Caco-2 (cell line): ENCODE results near the gene THOP1. TPM values are rescaled to one million over a fixed set of nuclear protein-coding genes. Genes with fewer than 3 reads are reported as not detected.

Source experiments
- BruUV-seq: library from RNA; stranded (reverse); fragments of 400-500 nt; replicated peaks from 2 replicates; lab custom pipeline; 2021; lab: Mats Ljungman, UMichigan
- CTCF ChIA-PET: fragments of 300-600 bp; sonication (Branson Sonifier 250); formaldehyde crosslinking; loops from one replicate; lab custom pipeline; 2022; ENCODE audit warnings: antibody characterized with exemption; lab: Charles Lee
- POLR2A ChIA-PET: fragments of 300-600 bp; sonication (Branson Sonifier 250); formaldehyde crosslinking; loops from one replicate; lab custom pipeline; 2022; ENCODE audit warnings: antibody characterized with exemption; lab: Charles Lee
- DNase-seq, 2 experiments: peaks; one replicate each; pipeline versions ENCODE4 v3.0.0 to v3.0.0-alpha.2; 2020 to 2022
- H3K27me3 ChIP-seq: replicated peaks from 2 replicates; pipeline ENCODE4 v1.6.0; 2011; ENCODE audit warnings: low read length; ENCODE audit not compliant: control insufficient read depth, insufficient read depth
- H3K36me3 ChIP-seq: 2 replicates; pipeline ENCODE4 v1.5.1; 2011; ENCODE audit warnings: low read length; ENCODE audit not compliant: control insufficient read depth, insufficient read depth
- H3K4me1 ChIP-seq: fragments of 250-450 bp; sonication (Bioruptor Pico); 2 replicates; pipeline ENCODE4 v1.5.1; 2020; ENCODE audit warnings: mild to moderate bottlenecking
- H3K4me3 ChIP-seq: 2 replicates; pipeline ENCODE4 v1.5.1; 2011; ENCODE audit warnings: low read depth, mild to moderate bottlenecking, control low read depth, low read length
- H3K9me3 ChIP-seq: fragments of 250-450 bp; sonication (Bioruptor Pico); 2 replicates; pipeline ENCODE4 v1.5.1; 2020; ENCODE audit warnings: mild to moderate bottlenecking, moderate library complexity
- H3K27ac Mint-ChIP-seq: one replicate; pipeline ENCODE4 v1.8.0; 2022; ENCODE audit warnings: mixed read lengths; ENCODE audit not compliant: unreplicated experiment
- H3K27me3 Mint-ChIP-seq: one replicate; pipeline ENCODE4 v1.8.0; 2022; ENCODE audit warnings: mixed read lengths; ENCODE audit not compliant: insufficient read depth, unreplicated experiment
- H3K36me3 Mint-ChIP-seq: one replicate; pipeline ENCODE4 v1.8.0; 2022; ENCODE audit warnings: mild to moderate bottlenecking, mixed read lengths; ENCODE audit not compliant: insufficient read depth, unreplicated experiment
- H3K4me1 Mint-ChIP-seq: one replicate; pipeline ENCODE4 v1.8.0; 2022; ENCODE audit warnings: low read depth, mixed read lengths; ENCODE audit not compliant: unreplicated experiment
- H3K4me3 Mint-ChIP-seq: one replicate; pipeline ENCODE4 v1.8.0; 2022; ENCODE audit warnings: mild to moderate bottlenecking, moderate library complexity, mixed read lengths; ENCODE audit not compliant: unreplicated experiment
- H3K9me3 Mint-ChIP-seq: one replicate; pipeline ENCODE4 v1.8.0; 2022; ENCODE audit warnings: mixed read lengths; ENCODE audit not compliant: unreplicated experiment
- intact Hi-C: fragments of 100-400 bp; cut with micrococcal nuclease; formaldehyde crosslinking; loops from one replicate; pipeline ENCODE4 v1.10.0; 2022; ENCODE audit not compliant: unreplicated experiment
- total RNA-seq: library from RNA; stranded (reverse); gene quantifications from 2 replicates; pipeline ENCODE4 v1.2.3, GENCODE V29; 2022
- TF ChIP-seq, protein P1 (sequence below), 2 experiments: fragments of 200-600 bp in 1 of 2; IDR thresholded peaks; 1 replicate in 1 of 2; 2 replicates in 1 of 2; pipeline versions ENCODE4 v1.5.1 to v1.8.0; 2011 to 2022; ENCODE audit warnings: antibody characterized with exemption in 1 of 2, control low read depth in 1 of 2, inconsistent platforms in 1 of 2, low read depth in 1 of 2, low read length in 1 of 2, mild to moderate bottlenecking in 1 of 2, moderate library complexity in 1 of 2; ENCODE audit not compliant: insufficient read depth in 1 of 2, severe bottlenecking in 1 of 2, unreplicated experiment in 1 of 2

The THOP1 gene
- total RNA-seq, 1 experiment from 2014 or later = 118 TPM

DNA sequence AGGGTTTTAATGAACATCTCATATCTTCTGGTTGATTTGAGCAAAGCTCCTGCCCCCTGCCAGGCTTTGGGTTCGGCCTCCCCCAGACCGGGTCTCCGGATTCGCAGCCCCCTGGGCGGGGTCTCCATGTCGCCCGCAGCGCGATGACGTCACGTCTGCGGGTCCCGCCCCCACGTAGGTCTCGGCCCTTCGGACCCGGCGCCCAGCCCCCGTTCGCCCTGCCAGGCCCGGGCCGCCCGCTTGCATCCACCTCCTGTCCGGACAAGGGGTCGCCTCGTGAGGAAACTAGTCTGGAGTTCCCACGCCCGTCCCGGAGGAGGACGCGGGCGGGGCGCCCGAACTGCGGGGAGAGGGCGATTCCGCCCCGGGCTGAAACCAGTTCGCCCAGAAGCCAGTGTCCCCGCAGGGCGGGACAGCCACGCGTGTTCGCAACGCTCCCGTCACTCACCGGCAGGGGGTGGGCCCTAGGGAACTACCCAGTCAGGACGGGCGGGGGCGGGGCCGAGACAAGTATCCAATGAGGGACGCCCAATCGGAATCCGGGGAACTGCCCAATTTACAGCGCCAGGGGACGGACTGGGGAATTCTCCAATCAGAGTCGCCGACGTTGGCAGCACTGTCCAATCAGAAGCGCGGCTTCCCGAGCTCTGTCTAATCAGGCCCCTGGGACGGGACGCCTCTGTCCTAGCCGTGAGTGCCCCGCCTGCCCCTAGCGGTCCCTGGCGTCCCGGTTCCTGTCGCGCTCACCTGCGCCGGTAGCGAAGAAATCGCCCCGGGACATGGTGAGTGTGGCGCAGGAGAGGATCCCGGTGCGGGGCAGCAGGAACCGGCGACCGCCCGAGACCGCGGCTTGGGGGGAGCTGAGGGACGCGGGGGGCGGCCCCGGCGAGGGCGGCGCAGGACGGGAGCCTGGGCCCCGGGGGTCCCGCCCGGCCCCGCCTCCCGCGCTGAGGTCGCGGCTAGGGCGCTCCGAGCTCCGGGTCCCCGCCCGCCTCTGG is 55.8 kb downstream of the THOP1 start, which contains the start of gene ZNF555:
Gene ZNF555 (plus strand): TSS at position 682 of the 998 bp plus-strand sequence. CDS start 98 bp downstream, at position 780.
- Mint-ChIP-seq H3K27me3 (no peaks in the 10 kb centered on the region), H3K27ac (peak within 1 kb of the TSS; percentile 93), H3K4me3 (peak within 1 kb of the TSS; percentile 85), H3K9me3 (no peaks in the 10 kb centered on the region), H3K4me1 (peaks cover 6% of the 10 kb centered on the region), H3K36me3 (peaks cover 36% of the 10 kb centered on the region)
- ChIA-PET POLR2A (interaction anchor here (0.7 to 1.2 kb wide), 2 partner anchors 26 to 1897 kb away, joined by 3 to 7 read pairs; partner anchors contain the start of gene ZNF556), CTCF (interaction anchor here (0.5 to 1.2 kb wide), 9 partner anchors 9 to 1060 kb away, joined by 3 to 10 read pairs (median 3); partner anchors contain the start of gene ZNF57)
- Histone ChIP-seq H3K27me3 (no peaks in the 10 kb centered on the region), H3K9me3 (peaks cover 13% of the 10 kb centered on the region; the same call in 1 of the 2 replicates), H3K4me3 (peak within 1 kb of the TSS; percentile 90), H3K4me1 (no peaks in the 10 kb centered on the region), H3K36me3 (no peaks in the 10 kb centered on the region)
- intact Hi-C loops = loop anchor here (1.0 to 2.0 kb wide), 2 partner anchors 22 to 58 kb away; partner anchors contain the start of genes SGTA and ZNF554
- TF ChIP-seq, protein P1, sequence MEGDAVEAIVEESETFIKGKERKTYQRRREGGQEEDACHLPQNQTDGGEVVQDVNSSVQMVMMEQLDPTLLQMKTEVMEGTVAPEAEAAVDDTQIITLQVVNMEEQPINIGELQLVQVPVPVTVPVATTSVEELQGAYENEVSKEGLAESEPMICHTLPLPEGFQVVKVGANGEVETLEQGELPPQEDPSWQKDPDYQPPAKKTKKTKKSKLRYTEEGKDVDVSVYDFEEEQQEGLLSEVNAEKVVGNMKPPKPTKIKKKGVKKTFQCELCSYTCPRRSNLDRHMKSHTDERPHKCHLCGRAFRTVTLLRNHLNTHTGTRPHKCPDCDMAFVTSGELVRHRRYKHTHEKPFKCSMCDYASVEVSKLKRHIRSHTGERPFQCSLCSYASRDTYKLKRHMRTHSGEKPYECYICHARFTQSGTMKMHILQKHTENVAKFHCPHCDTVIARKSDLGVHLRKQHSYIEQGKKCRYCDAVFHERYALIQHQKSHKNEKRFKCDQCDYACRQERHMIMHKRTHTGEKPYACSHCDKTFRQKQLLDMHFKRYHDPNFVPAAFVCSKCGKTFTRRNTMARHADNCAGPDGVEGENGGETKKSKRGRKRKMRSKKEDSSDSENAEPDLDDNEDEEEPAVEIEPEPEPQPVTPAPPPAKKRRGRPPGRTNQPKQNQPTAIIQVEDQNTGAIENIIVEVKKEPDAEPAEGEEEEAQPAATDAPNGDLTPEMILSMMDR (IDR thresholded peaks at IDR 0.05; ENCODE audit: insufficient read depth in 1 of 2, low read depth in 1 of 2, low read length in 1 of 2, severe bottlenecking in 1 of 2, unreplicated experiment in 1 of 2) = peak; percentile 56 to 61
- no TSS peak for BruUV-seq
- peak; percentile 98 to 99 for DNase-seq

DNA sequence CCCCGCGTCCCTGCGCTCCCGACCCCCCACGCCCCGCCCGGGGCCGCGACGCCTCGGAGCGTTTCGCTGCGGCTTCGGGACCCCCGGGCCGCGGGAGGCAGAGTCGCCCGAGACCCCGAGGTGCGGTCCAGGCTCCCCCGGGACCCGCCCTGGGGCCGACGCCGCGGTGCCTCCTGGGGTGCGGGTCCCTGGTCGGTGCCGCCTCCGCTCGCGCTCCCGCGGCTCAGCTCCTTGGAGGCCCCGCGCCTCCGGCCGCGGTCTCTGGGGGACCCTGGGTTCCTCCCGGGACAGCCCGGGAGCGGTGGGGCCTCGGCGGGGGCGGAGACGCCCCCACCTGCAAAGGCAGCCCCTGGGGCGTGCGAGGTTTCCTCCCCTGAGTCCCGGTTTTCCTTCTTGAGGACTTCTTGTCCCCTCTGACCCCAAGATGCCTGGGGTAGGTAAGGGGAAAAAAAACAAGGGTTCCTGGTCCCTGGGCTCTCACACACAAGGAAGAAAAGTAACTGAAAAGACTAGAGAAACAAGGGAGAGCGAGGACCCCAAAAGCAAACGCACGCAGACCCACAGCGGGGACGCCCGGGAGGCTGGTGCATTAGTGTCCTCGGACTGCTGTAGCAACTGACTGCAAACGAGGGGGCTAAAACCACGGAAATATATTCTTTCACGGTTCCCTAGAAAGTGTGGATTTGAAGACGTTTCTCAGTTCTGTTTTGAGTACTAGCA is 56.7 kb downstream of the THOP1 start:
- TF ChIP-seq, protein P1 (IDR thresholded peaks at IDR 0.05; ENCODE audit: insufficient read depth in 1 of 2, low read depth in 1 of 2, low read length in 1 of 2, severe bottlenecking in 1 of 2, unreplicated experiment in 1 of 2) = no peak
- Histone ChIP-seq H3K36me3 (no peaks in the 10 kb centered on the region), H3K4me1 (no peaks in the 10 kb centered on the region), H3K27me3 (no peaks in the 10 kb centered on the region), H3K4me3 (peak overlapping the region; percentile 77), H3K9me3 (peaks cover 13% of the 10 kb centered on the region; the same call in 1 of the 2 replicates)
- Mint-ChIP-seq H3K4me3 (peak overlapping the region; percentile 79), H3K27ac (no peak overlapping the region), H3K4me1 (peaks cover 6% of the 10 kb centered on the region), H3K27me3 (no peaks in the 10 kb centered on the region), H3K9me3 (no peaks in the 10 kb centered on the region), H3K36me3 (peaks cover 31% of the 10 kb centered on the region)
- intact Hi-C loops = loop anchor here (1.0 to 2.0 kb wide), 2 partner anchors 23 to 59 kb away; partner anchors contain the start of genes SGTA and ZNF554
- CTCF ChIA-PET = interaction anchor here (0.7 to 1.2 kb wide), 4 partner anchors 18 to 109 kb away, joined by 3 to 10 read pairs (median 6); no protein-coding TSS in a partner anchor
- POLR2A ChIA-PET = interaction anchor here (0.7 to 1.2 kb wide), 2 partner anchors 25 to 1896 kb away, joined by 3 to 7 read pairs; partner anchors contain the start of gene ZNF556
- peak in 1 of 2 experiments; percentile 15 for DNase-seq
- BruUV-seq = no TSS peak
